CD1c-positive myeloid dendritic cell (primary cell): ENCODE results near the gene CCL18.
A peak's percentile ranks its signal among the peaks of the same experiment; 100 is the strongest.
"Not testable (repeated sequence)": the region's sequence is repeated elsewhere in the genome, so short reads cannot be mapped to it uniquely, and the experiment has no call there.

Experiments
- DNase-seq: peaks from one replicate; pipeline ENCODE4 v3.0.0-alpha.2; 2016; ENCODE audit errors: extremely low spot score

The CCL18 gene

GRCh38 chr17:36071751-36072150 is 7.7 kb downstream of the CCL18 start:
- DNase-seq = no peak

GRCh38 chr17:36072431-36073121 is 8.5 kb downstream of the CCL18 start:
- DNase-seq = peak; percentile 90

- no peak for DNase-seq
Observed at GRCh38 chr17:36074365-36074764, 10.3 kb downstream of the CCL18 start.

- peak; percentile 26 for DNase-seq
Observed at GRCh38 chr17:36081681-36082471, 17.8 kb downstream of the CCL18 start.

- peak; percentile 89 for DNase-seq
Observed at GRCh38 chr17:36082482-36083120, 18.5 kb downstream of the CCL18 start.

GRCh38 chr17:36083691-36084090 is 19.6 kb downstream of the CCL18 start:
- DNase-seq = not testable (repeated sequence)

GRCh38 chr17:36085765-36086164 is 21.7 kb downstream of the CCL18 start:
- peak; percentile 85 for DNase-seq

GRCh38 chr17:36086791-36087190 is 22.7 kb downstream of the CCL18 start:
- DNase-seq = no peak

GRCh38 chr17:36087471-36087870 is 23.4 kb downstream of the CCL18 start:
- not testable (repeated sequence) for DNase-seq

GRCh38 chr17:36087897-36088572 is 24.0 kb downstream of the CCL18 start:
- peak; percentile 50 for DNase-seq

- DNase-seq = peak; percentile 62
Observed at GRCh38 chr17:36088670-36089338, 24.7 kb downstream of the CCL18 start.

GRCh38 chr17:36089339-36089865 is 25.3 kb downstream of the CCL18 start:
- peak; percentile 42 for DNase-seq

GRCh38 chr17:36089888-36090836 is 26.1 kb downstream of the CCL18 start, which contains the start of gene CCL3:
TSS of gene CCL3 (minus strand) at chr17:36090143. CDS start at chr17:36090058, 85 bp downstream.
- DNase-seq = peak; percentile 95

- DNase-seq = peak; percentile 71
Observed at GRCh38 chr17:36092230-36092629, 28.2 kb downstream of the CCL18 start.

GRCh38 chr17:36092715-36093114 is 28.6 kb downstream of the CCL18 start:
- DNase-seq = not testable (repeated sequence)

- no peak for DNase-seq
Observed at GRCh38 chr17:36094232-36094631, 30.2 kb downstream of the CCL18 start.

- DNase-seq = no peak
Observed at GRCh38 chr17:36094746-36095145, 30.7 kb downstream of the CCL18 start.

GRCh38 chr17:36095992-36096391 is 31.9 kb downstream of the CCL18 start:
- peak; percentile 31 for DNase-seq

GRCh38 chr17:36099004-36099403 is 34.9 kb downstream of the CCL18 start:
- DNase-seq = peak; percentile 40

GRCh38 chr17:36103401-36103975 is 39.4 kb downstream of the CCL18 start, which contains the start of gene CCL4:
TSS of gene CCL4 (plus strand) at chr17:36103827. CDS start at chr17:36103906, 79 bp downstream.
- peak; percentile 84 for DNase-seq
